NOMO-1 treated with DMSO at 0.1 percent for 48 hours (cell line): Measurements from ENCODE around the gene HMGN2.

Experiments
- DNase-seq: peaks from one replicate; lab custom pipeline; 2025; ENCODE audit not compliant: unreplicated experiment; lab: John Stamatoyannopoulos, UW

HMGN2 gene

DNA sequence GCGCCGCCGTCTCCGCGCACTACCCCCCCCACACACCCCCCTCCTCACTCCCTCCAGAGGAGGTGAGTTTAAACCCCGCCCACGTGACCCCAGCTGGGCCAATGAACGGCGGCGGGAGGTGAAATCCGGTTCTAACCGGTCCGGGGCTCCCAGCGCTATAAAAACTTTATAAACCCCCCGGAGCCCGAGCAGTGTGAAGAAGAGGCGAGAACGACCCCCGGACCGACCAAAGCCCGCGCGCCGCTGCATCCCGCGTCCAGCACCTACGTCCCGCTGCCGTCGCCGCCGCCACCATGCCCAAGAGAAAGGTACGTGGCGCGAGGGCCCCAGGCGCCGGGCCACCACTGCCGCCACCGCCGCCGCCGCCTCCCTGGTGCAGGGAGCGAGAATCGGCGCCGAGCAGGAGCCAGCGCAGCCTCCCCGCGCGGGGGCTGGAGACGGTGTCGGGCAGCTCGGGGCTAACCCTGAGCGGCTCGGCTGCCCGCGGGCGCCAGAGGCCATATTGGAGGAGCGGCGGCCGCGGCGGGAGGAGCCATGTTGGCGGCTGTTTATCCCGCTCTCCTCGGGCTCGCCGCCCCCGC is at the start of gene HMGN2:
HMGN2 (plus strand) TSS at position 121 of the 581 bp plus-strand sequence; CDS start at position 294, 173 bp downstream.
- peak; percentile 98 for DNase-seq

- no peak for DNase-seq
Measured at GRCh38 chr1:26429721-26430120, 42.5 kb upstream of the HMGN2 start.

- peak; percentile 96 for DNase-seq
Measured at GRCh38 chr1:26431979-26432695, 40.1 kb upstream of the HMGN2 start, which contains the start of gene DHDDS. Gene DHDDS (plus strand): TSS chr1:26432321. CDS start chr1:26432946, 625 bp downstream.

GRCh38 chr1:26432793-26433192 is 39.4 kb upstream of the HMGN2 start:
- no peak for DNase-seq

DNA sequence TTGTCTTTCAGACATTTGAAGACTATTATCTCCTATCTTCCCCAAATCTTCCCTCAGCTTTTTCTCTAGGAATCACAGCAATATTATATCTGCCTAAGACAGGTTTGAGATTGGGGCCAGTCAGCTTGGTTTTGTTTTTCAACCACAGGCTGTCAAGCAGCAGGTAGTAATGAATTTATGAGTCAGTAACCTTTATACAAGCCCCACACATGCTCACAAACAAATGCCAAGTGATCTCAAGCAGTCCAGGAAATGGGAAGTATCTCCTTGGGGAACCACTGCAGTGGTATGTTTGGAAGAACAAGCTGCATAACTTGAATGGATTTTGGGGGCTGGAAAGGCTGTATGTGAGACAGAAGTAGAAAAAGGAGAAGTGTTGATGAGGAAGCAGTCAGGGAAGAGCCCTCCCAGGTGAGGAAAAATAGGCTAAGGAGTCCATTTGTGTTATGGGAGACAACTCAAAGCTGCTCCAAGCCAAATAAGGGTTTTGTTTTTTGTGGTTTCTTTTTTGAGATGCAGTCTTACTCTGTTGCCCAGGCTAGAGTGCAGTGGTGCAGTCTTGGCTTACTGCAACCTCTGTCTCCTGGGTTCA is 38.0 kb upstream of the HMGN2 start:
- DNase-seq, result no peak

GRCh38 chr1:26438041-26438440 is 34.2 kb upstream of the HMGN2 start:
- no peak for DNase-seq

GRCh38 chr1:26440259-26440658 is 32.0 kb upstream of the HMGN2 start:
- DNase-seq, result no peak

DNA sequence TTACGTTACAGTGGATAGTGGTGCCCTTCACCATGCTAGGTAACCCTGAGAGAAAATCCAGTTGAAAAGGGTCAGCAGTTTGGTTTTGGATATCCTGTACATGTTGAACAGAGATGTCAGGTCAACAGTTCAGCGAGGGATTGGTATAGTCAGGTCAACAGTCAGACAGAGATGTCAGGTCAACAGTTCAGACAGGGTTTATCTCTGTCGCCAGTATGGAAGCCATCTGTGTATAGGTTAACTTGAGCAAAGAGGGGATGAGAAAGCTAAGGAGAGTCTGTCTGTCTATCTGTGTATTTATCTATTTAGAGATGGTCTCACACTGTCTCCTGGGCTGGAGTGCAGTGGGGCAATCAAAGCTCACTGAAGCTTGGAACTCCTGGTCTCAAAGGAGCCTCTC is 22.4 kb upstream of the HMGN2 start:
- no peak for DNase-seq

DNA sequence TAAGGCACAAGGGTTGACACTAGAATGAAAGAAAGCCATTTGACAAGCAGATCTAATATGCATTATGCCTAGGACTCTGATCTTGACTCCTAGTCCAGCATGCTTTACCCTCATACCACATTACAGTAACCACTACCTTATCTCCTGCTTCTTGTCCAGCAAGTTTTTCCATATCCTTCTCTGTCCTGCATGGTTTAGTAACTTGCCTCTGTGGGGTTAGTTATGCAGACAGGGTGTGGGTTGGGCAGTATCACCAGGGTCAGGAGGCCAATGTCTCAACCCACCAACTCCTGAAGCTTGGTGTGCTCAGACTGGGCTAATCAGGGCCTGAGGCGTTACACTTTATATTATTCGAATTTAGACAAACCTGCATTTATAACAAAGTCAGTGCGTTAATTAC is 21.3 kb upstream of the HMGN2 start:
- no peak for DNase-seq

- no peak for DNase-seq
Measured at GRCh38 chr1:26452459-26453183, 19.6 kb upstream of the HMGN2 start.

DNA sequence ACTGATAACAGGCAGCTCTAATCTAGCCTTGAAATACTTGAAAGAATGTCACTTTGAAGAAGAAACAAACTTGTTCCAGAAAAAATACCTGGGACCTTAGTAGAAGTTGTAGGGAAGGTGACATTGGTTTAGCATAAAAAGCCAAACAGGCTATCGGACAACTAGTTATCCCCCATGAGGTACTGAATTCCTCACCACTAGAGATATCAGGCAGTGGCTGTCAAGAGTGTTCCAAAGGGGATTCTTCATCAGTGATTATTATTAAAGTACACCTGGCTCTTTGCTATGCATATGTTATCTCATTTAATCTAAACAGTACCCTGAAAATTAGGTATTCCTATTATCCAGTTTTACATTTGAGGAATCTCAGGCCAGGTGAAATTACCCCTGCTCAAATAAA is 13.1 kb upstream of the HMGN2 start:
- DNase-seq, result no peak

DNA sequence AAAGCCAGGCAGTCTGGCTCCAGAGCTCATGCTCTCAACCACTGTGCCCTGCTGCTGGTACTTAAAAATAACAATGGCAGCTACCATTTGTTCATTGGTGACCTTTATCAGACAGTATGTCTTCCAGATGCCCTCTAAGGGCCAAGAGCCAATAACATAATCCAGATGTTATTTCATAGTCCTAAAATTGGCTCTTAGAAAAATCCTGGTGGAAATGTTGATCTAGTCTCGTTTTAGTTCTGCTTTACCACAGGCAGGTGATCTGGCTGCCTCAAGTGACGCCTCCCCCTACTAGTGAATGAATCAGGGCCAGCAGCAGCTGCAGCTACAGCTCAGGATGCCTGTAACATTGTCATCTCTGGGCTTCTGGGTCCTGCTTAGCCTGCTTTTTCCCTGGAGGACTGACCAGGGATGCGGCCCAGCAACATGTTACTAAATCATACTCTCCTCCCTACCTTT is 12.6 kb upstream of the HMGN2 start:
- DNase-seq, result no peak

DNA sequence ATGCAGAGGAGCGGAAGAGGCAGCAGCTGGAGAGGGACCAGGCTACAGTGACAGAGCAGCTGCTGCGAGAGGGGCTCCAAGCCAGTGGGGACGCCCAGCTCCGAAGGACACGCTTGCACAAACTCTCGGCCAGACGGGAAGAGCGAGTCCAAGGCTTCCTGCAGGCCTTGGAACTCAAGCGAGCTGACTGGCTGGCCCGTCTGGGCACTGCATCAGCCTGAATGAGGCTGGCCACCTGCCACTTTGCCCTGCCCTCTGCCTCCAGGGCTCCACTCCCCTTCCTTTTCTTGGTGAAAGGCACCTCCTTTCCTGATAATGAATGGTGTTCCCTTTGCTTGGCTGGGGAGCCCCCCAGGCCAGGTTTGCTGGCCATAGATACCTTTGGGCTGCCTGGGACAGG is 3.3 kb upstream of the HMGN2 start:
- no peak for DNase-seq

- DNase-seq, result no peak
Measured at GRCh38 chr1:26469558-26469957, 2.7 kb upstream of the HMGN2 start.

- DNase-seq, result peak; percentile 36
Measured at GRCh38 chr1:26470878-26471497, 1.3 kb upstream of the HMGN2 start.

- DNase-seq, result peak; percentile 98
Measured at GRCh38 chr1:26471498-26472319, 531 bp upstream of the HMGN2 start.

- DNase-seq, result peak; percentile 89
Measured at GRCh38 chr1:26472901-26473845, 933 bp downstream of the HMGN2 start.

DNA sequence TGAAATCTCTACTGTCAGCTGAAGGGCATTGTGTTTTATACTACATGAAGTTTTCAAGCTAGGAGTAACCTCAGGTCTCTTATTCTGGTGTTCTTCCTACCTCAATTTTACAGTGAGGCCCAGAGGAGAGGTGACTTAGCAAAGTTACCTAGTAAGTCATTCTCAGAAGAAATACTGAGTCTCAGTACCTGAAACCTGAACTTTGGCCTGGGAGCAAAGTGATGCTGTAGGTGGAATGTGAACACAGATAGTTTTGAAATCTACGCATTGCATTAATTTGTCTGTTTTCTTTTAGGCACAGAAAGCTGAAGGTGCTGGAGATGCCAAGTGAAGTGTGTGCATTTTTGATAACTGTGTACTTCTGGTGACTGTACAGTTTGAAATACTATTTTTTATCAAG is 2.6 kb downstream of the HMGN2 start:
- no peak for DNase-seq

DNA sequence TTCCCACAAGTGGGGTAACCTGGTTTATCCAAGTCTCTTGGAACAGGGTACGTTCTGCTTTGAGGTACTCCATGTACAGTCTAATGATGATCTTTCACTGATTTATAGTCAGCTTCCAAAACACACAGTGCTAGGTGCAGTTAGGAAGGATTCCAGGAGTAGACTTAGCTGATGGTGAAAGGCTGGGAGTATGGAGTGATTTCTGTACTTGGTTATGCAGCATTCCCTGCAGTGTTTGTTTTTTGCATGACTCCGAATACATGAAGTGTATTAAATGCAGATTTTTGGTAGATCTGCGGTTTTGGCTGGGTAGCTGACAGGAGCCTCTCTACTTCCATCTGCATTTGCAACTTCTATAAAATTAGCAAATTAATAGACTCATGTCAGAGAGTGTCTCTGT is 3.7 kb downstream of the HMGN2 start:
- no peak for DNase-seq
